ENCODE measurements around the gene STYXL2.

The STYXL2 gene

GRCh38 chr1:167077868-167078210, 16.0 kb upstream of the STYXL2 start:
- TF ChIP-seq CTCF (IDR thresholded peaks at IDR 0.05; ENCODE audit: low read depth, low read length) (no peak), EZH2phosphoT487 (IDR thresholded peaks at IDR 0.05; ENCODE audit: low read depth) (no peak)
- H3K79me2 ChIP-seq (ENCODE audit: low read length): no peaks in the 10 kb centered on the region
- H3K27me3 ChIP-seq (ENCODE audit: low read depth, low read length): peaks cover 78% of the 10 kb centered on the region

GRCh38 chr1:167081594-167082156, 12.2 kb upstream of the STYXL2 start:
- peaks cover 58% of the 10 kb centered on the region for H3K27me3 ChIP-seq (ENCODE audit: low read depth, low read length)
- no peak overlapping the region for H3K9ac ChIP-seq (ENCODE audit: low read length)
- no peaks in the 10 kb centered on the region for H4K20me1 ChIP-seq (ENCODE audit: insufficient read depth, low read length)
- no peaks in the 10 kb centered on the region for H3K4me1 ChIP-seq (ENCODE audit: low read length)
- no peaks in the 10 kb centered on the region for H3K36me3 ChIP-seq (replicated peaks; ENCODE audit: low read depth, low read length)
- TF ChIP-seq CTCF (IDR thresholded peaks at IDR 0.05; ENCODE audit: low read depth, low read length) (no peak), EZH2phosphoT487 (IDR thresholded peaks at IDR 0.05; ENCODE audit: low read depth) (no peak)
- H3K27ac ChIP-seq (ENCODE audit: low read length): no peak overlapping the region
- no peak overlapping the region for H3K4me3 ChIP-seq (ENCODE audit: low read length)
- no peak overlapping the region for H3K4me2 ChIP-seq (ENCODE audit: low read length)
- H2AFZ ChIP-seq (ENCODE audit: low read depth, low read length): no peak overlapping the region
- H3K9me3 ChIP-seq (ENCODE audit: insufficient read depth, low read length): no peaks in the 10 kb centered on the region
- H3K79me2 ChIP-seq (ENCODE audit: low read length): no peaks in the 10 kb centered on the region

More at GRCh38 chr1:167077868-167078210, 16.0 kb upstream of the STYXL2 start:
- Histone ChIP-seq H3K36me3 (replicated peaks; ENCODE audit: low read depth, low read length) (no peaks in the 10 kb centered on the region), H4K20me1 (ENCODE audit: insufficient read depth, low read length) (no peaks in the 10 kb centered on the region), H3K4me2 (ENCODE audit: low read length) (no peak overlapping the region), H3K9ac (ENCODE audit: low read length) (no peak overlapping the region), H2AFZ (ENCODE audit: low read depth, low read length) (no peak overlapping the region), H3K9me3 (ENCODE audit: insufficient read depth, low read length) (no peaks in the 10 kb centered on the region), H3K4me1 (ENCODE audit: low read length) (no peaks in the 10 kb centered on the region), H3K27ac (ENCODE audit: low read length) (no peak overlapping the region), H3K4me3 (ENCODE audit: low read length) (no peak overlapping the region)

- no peak overlapping the region for H2AFZ ChIP-seq (ENCODE audit: low read depth, low read length)
- H3K36me3 ChIP-seq (replicated peaks; ENCODE audit: low read depth, low read length): no peaks in the 10 kb centered on the region
- H3K4me2 ChIP-seq (ENCODE audit: low read length): no peak overlapping the region
- no peak overlapping the region for H3K4me3 ChIP-seq (ENCODE audit: low read length)
- H3K27me3 ChIP-seq (ENCODE audit: low read depth, low read length): peaks cover 53% of the 10 kb centered on the region
- H3K9ac ChIP-seq (ENCODE audit: low read length): no peak overlapping the region
- no peaks in the 10 kb centered on the region for H4K20me1 ChIP-seq (ENCODE audit: insufficient read depth, low read length)
- no peaks in the 10 kb centered on the region for H3K4me1 ChIP-seq (ENCODE audit: low read length)
- no peaks in the 10 kb centered on the region for H3K79me2 ChIP-seq (ENCODE audit: low read length)
- no peak overlapping the region for H3K27ac ChIP-seq (ENCODE audit: low read length)
- no peaks in the 10 kb centered on the region for H3K9me3 ChIP-seq (ENCODE audit: insufficient read depth, low read length)
- TF ChIP-seq CTCF (IDR thresholded peaks at IDR 0.05; ENCODE audit: low read depth, low read length): no peak
- TF ChIP-seq EZH2phosphoT487 (IDR thresholded peaks at IDR 0.05; ENCODE audit: low read depth): no peak
Observed at GRCh38 chr1:167082511-167083027, 11.3 kb upstream of the STYXL2 start.

GRCh38 chr1:167083066-167083665, 10.7 kb upstream of the STYXL2 start:
- H3K9ac ChIP-seq (ENCODE audit: low read length): no peak overlapping the region
- H3K36me3 ChIP-seq (replicated peaks; ENCODE audit: low read depth, low read length): no peaks in the 10 kb centered on the region
- no peaks in the 10 kb centered on the region for H3K4me1 ChIP-seq (ENCODE audit: low read length)
- peaks cover 47% of the 10 kb centered on the region for H3K27me3 ChIP-seq (ENCODE audit: low read depth, low read length)
- TF ChIP-seq EZH2phosphoT487 (IDR thresholded peaks at IDR 0.05; ENCODE audit: low read depth): no peak
- no peak for TF ChIP-seq CTCF (IDR thresholded peaks at IDR 0.05; ENCODE audit: low read depth, low read length)
- no peak overlapping the region for H2AFZ ChIP-seq (ENCODE audit: low read depth, low read length)
- H3K79me2 ChIP-seq (ENCODE audit: low read length): no peaks in the 10 kb centered on the region
- no peaks in the 10 kb centered on the region for H4K20me1 ChIP-seq (ENCODE audit: insufficient read depth, low read length)
- H3K4me2 ChIP-seq (ENCODE audit: low read length): no peak overlapping the region
- H3K9me3 ChIP-seq (ENCODE audit: insufficient read depth, low read length): no peaks in the 10 kb centered on the region
- no peak overlapping the region for H3K27ac ChIP-seq (ENCODE audit: low read length)
- H3K4me3 ChIP-seq (ENCODE audit: low read length): no peak overlapping the region

Data from OCI-LY3 (cell line).